ENCODE results near the gene TFPI2. TPM values are rescaled to one million over a fixed set of nuclear protein-coding genes. Genes with fewer than 3 reads are reported as not detected.

The TFPI2 gene
- total and polyA plus RNA-seq, 7 donors = 0.55 to 5.0 (median 2.5) TPM

GRCh38 chr7:93931655-93932054 is 41.1 kb upstream of the TFPI2 start:
- DNase-seq = no peak
- intact Hi-C loops (cut with DNase I) = no loop called here

GRCh38 chr7:93927585-93927984 is 37.0 kb upstream of the TFPI2 start:
- Histone ChIP-seq H3K4me3 (no peak overlapping the region), H3K27me3 (no peaks in the 10 kb centered on the region), H3K36me3 (peaks cover 0 to 5% (median 0%) of the 10 kb centered on the region in 4 donors), H3K4me1 (peaks cover 0 to 49% (median 16%) of the 10 kb centered on the region in 4 donors), H3K27ac (peak overlapping the region; percentile 39 to 59 (median 50)), H3K9me3 (no peaks in the 10 kb centered on the region)
- WGBS, 2 donors = 88% methylated on average over 3 of the region's 3 CpGs
- no peak for TF ChIP-seq POLR2A (IDR thresholded peaks at IDR 0.05)
- TF ChIP-seq POLR2AphosphoS5 (IDR thresholded peaks at IDR 0.05) = no peak
- no peak for TF ChIP-seq EP300 (IDR thresholded peaks at IDR 0.05)
- TF ChIP-seq, protein P1, sequence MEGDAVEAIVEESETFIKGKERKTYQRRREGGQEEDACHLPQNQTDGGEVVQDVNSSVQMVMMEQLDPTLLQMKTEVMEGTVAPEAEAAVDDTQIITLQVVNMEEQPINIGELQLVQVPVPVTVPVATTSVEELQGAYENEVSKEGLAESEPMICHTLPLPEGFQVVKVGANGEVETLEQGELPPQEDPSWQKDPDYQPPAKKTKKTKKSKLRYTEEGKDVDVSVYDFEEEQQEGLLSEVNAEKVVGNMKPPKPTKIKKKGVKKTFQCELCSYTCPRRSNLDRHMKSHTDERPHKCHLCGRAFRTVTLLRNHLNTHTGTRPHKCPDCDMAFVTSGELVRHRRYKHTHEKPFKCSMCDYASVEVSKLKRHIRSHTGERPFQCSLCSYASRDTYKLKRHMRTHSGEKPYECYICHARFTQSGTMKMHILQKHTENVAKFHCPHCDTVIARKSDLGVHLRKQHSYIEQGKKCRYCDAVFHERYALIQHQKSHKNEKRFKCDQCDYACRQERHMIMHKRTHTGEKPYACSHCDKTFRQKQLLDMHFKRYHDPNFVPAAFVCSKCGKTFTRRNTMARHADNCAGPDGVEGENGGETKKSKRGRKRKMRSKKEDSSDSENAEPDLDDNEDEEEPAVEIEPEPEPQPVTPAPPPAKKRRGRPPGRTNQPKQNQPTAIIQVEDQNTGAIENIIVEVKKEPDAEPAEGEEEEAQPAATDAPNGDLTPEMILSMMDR (IDR thresholded peaks at IDR 0.05) = no peak
- DNase-seq = no peak
- intact Hi-C loops (cut with DNase I) = no loop called here

More at GRCh38 chr7:93931655-93932054, 41.1 kb upstream of the TFPI2 start:
- H3K4me1 ChIP-seq = peaks cover 0 to 16% (median 11%) of the 10 kb centered on the region in 4 donors
- H3K27me3 ChIP-seq = no peaks in the 10 kb centered on the region
- WGBS, 2 donors = 68 to 77% methylated on average over 3 of the region's 3 CpGs
- TF ChIP-seq POLR2AphosphoS5 (IDR thresholded peaks at IDR 0.05) = no peak
- TF ChIP-seq EP300 (IDR thresholded peaks at IDR 0.05) = no peak
- H3K9me3 ChIP-seq = no peaks in the 10 kb centered on the region
- no peaks in the 10 kb centered on the region for H3K36me3 ChIP-seq
- no peak overlapping the region for H3K4me3 ChIP-seq
- H3K27ac ChIP-seq = no peak overlapping the region

DNA sequence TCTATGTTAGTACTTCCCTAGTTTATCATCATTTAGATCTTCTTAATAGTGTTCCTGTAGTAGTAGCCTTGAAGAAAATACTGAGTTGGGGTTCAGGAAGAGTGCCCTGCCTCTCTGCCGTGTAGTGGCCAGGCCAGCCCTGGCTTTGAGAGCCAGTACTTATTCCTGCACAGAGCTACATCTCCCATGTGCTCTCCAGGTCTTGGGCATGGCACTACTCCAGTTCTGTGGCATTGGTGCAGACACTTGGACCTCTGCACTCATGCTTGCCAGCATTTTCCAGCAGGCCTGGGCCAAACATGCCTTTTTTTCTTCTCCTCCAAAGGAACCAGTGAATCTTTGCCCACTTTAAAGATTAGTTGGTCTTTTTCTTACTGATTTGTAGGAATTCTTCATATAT is 36.2 kb upstream of the TFPI2 start:
- Histone ChIP-seq H3K4me1 (peaks cover 0 to 49% (median 16%) of the 10 kb centered on the region in 4 donors), H3K9me3 (no peaks in the 10 kb centered on the region), H3K4me3 (no peak overlapping the region), H3K27ac (peak overlapping the region; percentile 39 to 59 (median 50)), H3K36me3 (peaks cover 0 to 5% (median 0%) of the 10 kb centered on the region in 4 donors), H3K27me3 (no peaks in the 10 kb centered on the region)
- intact Hi-C loops (cut with DNase I) = no loop called here
- TF ChIP-seq POLR2A (IDR thresholded peaks at IDR 0.05) (no peak), EP300 (IDR thresholded peaks at IDR 0.05) (no peak), POLR2AphosphoS5 (IDR thresholded peaks at IDR 0.05) (no peak)
- TF ChIP-seq, protein P1 (IDR thresholded peaks at IDR 0.05) = no peak
- no peak for DNase-seq
- WGBS, 2 donors = 74 to 75% methylated on average over 1 of the region's 1 CpG

DNA sequence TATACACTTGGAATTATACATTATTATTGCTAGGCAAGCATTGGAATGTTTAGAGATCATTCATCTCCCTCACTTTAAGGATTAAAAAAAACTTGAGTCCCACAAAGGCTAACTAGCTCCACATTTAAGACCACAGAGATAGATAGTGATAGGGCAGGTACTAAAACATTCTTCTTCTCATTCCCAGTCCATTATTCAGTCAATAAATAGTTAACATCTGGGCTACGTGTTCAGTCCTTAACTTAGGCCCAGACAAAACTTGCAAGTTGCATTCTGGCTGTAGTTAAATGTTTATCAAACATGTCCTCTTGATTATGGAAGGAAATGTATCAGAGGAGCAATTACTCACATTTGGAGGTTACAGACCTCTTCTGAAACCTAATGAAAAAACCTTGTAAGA is 33.4 kb upstream of the TFPI2 start:
- peaks cover 0 to 61% (median 23%) of the 10 kb centered on the region in 4 donors for H3K4me1 ChIP-seq
- peaks cover 0 to 5% (median 0%) of the 10 kb centered on the region in 4 donors for H3K36me3 ChIP-seq
- H3K27ac ChIP-seq = peak overlapping the region; percentile 85 to 92 (median 88)
- intact Hi-C loops (cut with DNase I) = loop anchor here (5.0 kb wide), 1 partner anchor 78 kb away; the partner anchor contains the start of gene BET1
- H3K27me3 ChIP-seq = no peaks in the 10 kb centered on the region
- H3K9me3 ChIP-seq = no peaks in the 10 kb centered on the region
- no peak for DNase-seq
- WGBS, 2 donors = 39 to 46% methylated on average over 1 of the region's 1 CpG
- TF ChIP-seq EP300 (IDR thresholded peaks at IDR 0.05) (no peak), POLR2AphosphoS5 (IDR thresholded peaks at IDR 0.05) (no peak)
- TF ChIP-seq, protein P1 (IDR thresholded peaks at IDR 0.05) = no peak
- H3K4me3 ChIP-seq = peak overlapping the region; percentile 49 to 74 (median 63)

DNA sequence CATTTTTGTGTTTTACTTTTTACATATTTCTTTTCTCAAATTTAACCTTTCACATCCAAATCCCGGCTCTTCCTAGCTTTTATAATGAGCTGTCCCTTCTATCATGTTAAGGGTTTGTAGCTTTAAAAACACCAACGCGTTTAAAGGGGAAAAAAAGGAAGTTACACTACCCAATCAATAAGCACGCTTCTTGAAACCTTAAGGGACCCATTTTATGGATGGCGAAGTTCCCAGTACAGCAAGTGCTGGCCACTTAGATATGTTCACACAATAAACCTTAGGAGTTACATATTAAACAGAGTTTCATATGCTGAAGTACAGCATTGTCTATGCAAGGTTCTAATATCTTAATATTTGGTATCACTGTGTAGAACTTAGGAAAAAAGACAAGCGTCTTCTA is 32.7 kb upstream of the TFPI2 start:
- Histone ChIP-seq H3K27ac (peak overlapping the region; percentile 85 to 92 (median 88)), H3K36me3 (peaks cover 0 to 5% (median 0%) of the 10 kb centered on the region in 4 donors), H3K4me3 (peak overlapping the region; percentile 49 to 74 (median 63)), H3K9me3 (no peaks in the 10 kb centered on the region), H3K4me1 (peaks cover 0 to 61% (median 23%) of the 10 kb centered on the region in 4 donors), H3K27me3 (no peaks in the 10 kb centered on the region)
- 43 to 70% methylated on average over 6 of the region's 6 CpGs for WGBS, 2 donors
- intact Hi-C loops (cut with DNase I) = loop anchor here (5.0 kb wide), 1 partner anchor 79 kb away; the partner anchor contains the start of gene BET1
- TF ChIP-seq EP300 (IDR thresholded peaks at IDR 0.05) (no peak), POLR2AphosphoS5 (IDR thresholded peaks at IDR 0.05) (peak in 1 of 4 donors; percentile 16)
- DNase-seq = no peak

All from sigmoid colon (tissue), 7 donors.